GM18858 (cell line): ENCODE measurements around the gene PDS5B.
"Not testable (repeated sequence)": the region's sequence is repeated elsewhere in the genome, so short reads cannot be mapped to it uniquely, and the experiment has no call there.

Source experiments
- ATAC-seq: cut with Tn5 transposase; IDR thresholded peaks from one replicate; pipeline ENCODE4 v1.9.1; 2021; ENCODE audit not compliant: unreplicated experiment

The PDS5B gene

GRCh38 chr13:32722340-32722739 is 136.1 kb downstream of the PDS5B start:
- ATAC-seq, result no peak

DNA sequence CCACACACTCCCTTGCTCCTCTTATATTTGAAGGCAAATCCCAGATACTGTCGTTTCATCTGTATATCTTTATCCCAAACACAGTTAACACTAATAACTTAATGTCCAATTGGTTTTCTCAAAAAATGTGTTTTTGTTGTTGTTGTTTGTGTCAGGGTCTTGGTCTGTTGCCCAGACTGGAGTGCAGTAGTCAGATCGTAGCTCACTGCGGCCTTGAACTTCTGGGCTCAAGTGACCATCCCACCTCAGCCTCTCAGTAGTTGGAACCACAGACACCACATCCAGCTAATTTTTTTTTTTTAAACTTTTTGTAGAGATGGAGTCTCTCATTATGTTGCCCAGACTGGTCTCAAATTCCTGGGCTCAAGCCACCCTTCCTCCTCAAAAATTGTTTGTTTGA is 137.7 kb downstream of the PDS5B start:
- no peak for ATAC-seq

GRCh38 chr13:32726374-32727037 is 140.3 kb downstream of the PDS5B start:
- ATAC-seq, result no peak

GRCh38 chr13:32728327-32728726 is 142.1 kb downstream of the PDS5B start:
- ATAC-seq, result no peak

DNA sequence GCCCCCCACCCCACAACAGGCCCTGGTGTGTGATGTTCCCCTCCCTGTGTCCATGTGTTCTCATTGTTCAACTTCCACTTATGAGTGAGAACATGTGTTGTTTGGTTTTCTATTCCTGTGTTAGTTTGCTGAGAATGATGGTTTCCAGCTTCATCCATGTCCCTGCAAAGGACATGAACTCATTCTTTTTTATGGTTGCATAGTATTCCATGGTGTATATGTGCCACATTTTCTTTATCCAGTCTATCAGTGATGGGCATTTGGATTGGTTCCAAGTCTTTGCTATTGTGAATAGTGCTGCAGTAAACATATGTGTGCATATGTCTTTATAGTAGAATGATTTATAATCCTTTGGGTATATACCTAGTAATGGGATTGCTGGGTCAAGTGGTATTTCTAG is 142.8 kb downstream of the PDS5B start:
- ATAC-seq, result not testable (repeated sequence)

- no peak for ATAC-seq
These were observed 144.8 kb downstream of the PDS5B start for GRCh38 chr13:32731074-32731473.

- no peak for ATAC-seq
These were observed 145.3 kb downstream of the PDS5B start for GRCh38 chr13:32731576-32731975.

DNA sequence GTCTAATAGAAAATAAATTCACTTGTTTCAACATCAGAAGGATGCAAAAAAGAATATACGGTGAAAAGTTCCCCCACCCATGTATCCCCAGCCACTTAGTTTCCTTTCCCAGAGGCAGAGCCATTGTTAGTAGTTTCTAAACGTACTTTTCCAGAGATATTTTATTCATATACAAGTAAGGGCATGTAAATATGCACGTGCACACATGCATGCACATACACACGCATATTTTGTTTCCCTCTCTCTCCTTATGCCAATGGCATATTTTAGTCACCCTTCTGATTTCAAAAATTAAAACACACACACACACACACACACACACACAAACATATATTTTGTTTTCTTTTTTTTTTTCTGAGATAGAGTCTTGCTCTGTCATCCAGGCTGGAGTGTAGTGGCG is 147.4 kb downstream of the PDS5B start:
- ATAC-seq, result no peak

DNA sequence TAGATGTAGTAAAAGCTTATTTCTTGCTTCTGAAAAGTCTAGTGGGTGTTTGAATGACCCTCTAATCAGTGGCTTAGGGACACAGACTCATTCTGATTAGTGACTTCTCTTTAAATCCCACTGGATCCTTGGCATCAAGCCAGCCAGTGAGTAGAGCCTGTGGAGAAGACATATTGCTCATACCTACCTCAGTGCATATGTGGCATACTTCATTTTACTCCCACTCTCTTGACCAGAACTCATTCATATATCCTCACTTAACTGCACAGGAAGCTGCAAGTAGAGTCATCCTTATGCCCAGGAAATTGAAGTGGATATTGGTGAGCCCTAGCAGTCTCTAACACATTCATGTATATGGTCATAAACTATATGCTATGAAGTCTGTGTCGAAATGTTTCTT is 148.3 kb downstream of the PDS5B start:
- no peak for ATAC-seq

- no peak for ATAC-seq
These were observed 149.6 kb downstream of the PDS5B start for GRCh38 chr13:32735859-32736258.

DNA sequence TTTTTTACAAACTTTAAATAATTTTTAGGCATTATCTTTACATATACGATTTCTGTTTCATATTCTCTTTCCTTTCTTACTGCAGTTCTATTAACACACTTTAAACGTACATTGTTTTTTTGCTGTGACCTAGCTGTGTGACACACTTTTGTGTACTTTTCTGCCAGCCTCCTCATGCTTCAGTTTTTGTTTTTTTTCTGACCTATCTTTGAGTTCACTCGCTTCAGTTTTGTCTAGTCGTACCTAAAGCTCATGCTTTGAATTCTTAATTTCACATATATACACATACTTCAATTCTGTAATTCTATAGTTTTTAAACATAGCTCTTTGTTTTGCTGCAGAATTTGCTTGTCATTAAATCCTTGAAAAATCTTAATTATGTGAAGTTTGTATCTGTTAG is 150.4 kb downstream of the PDS5B start:
- peak; percentile 14 for ATAC-seq

DNA sequence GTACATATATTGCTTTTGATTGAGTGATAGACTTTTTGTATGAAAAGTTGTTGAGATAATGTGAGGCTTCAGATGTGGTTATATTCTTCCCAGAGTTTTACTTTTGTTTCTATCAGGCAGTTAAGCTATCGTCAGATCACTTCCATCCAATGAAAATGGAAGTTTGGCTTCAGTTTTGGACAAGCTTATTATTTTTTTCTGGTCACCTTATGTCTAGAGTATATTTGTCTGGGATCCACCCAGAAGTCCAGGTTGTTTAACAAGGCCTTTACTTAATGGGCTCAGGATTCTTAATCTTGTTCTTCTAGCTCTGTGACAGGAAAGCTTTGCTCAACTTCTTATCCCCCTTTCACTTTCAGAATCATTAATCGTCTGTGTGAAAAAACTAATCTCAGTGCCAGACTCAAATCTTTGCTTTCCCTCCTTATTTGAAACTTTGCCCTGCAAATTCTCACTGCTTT is 150.9 kb downstream of the PDS5B start:
- peak; percentile 58 for ATAC-seq

- peak; percentile 24 for ATAC-seq
These were observed 151.4 kb downstream of the PDS5B start for GRCh38 chr13:32737679-32738078.

- no peak for ATAC-seq
These were observed 159.3 kb downstream of the PDS5B start for GRCh38 chr13:32745509-32745908.

GRCh38 chr13:32746474-32746873 is 160.2 kb downstream of the PDS5B start:
- ATAC-seq, result no peak

DNA sequence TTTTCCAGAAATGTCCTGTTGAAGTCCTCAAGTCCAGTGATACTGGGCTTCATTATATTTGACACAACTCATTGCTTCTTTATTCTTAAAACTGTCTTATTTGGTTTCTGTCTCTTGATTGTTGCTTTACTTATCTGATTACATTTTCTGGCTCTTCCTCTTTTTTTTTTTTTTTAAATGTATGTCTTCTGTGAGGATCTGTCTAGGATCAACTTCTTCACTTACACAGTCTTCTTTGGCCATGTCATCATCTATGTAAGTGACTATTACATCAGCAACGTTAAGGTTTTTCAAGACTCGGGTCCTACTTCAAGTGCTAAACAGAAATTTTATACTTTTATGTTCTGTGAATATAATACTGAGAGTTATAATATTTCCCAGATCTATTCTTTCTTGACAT is 162.1 kb downstream of the PDS5B start:
- no peak for ATAC-seq

DNA sequence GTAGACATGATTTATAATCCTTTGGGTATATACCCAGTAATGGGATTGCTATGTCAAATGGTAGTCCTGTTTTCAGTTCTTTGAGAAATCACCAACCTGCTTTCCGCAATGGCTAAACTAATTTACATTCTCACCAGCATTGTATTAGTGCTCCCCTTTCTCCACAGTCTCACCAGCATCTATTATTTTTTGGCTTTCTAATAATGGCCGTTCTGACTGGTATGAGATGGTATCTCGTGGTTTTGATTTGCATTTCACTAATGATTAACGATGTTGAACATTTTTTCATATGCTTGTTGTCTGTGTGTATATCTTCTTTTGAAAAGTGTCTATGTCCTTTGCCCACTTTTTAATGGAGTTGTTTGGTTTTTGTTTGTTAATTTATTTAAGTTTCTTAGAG is 165.1 kb downstream of the PDS5B start:
- no peak for ATAC-seq

- no peak for ATAC-seq
These were observed 166.1 kb downstream of the PDS5B start for GRCh38 chr13:32752311-32752710.

DNA sequence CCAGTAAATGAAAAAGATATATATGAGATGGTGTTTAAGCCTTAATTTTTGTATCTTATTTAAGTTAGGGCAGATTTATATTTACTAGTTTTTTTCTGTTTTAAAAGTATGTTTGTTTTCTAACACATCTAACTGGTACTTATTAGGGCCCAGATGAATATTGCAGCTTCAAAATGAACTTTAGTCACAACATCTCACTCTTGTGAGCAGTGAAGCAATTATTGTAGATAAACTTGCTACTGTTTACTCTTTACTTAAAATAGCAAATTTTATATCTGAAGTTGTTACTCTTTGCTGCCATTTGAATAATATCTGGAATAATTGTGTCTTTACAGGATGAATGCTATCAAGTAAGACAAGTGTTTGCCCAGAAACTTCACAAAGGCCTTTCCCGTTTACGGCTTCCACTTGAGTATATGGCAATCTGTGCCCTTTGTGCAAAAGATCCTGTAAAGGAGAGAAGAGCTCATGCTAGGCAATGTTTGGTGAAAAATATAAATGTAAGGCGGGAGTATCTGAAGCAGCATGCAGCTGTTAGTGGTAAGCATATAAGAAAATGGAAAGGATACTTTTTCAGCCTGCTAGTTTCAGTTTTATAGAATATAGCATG is 166.8 kb downstream of the PDS5B start:
- no peak for ATAC-seq

DNA sequence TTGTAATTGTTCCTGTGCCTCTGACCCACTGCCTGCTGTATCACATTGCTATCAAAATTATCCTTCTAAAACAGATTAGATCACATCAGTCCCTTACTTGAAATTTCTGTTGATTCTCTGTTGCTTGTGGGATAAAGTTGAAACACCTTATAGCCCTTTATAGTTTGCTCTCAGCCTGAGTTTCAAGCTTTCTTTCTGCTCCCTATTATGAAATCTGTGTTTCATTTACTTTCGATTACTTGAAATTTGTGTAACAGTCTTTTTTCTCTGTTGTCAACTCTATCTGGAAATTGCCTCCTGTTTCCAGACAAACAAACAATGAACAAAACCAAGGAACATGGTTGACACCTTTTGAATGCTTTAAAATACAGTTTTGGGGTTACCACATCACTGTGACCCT is 167.9 kb downstream of the PDS5B start:
- no peak for ATAC-seq

DNA sequence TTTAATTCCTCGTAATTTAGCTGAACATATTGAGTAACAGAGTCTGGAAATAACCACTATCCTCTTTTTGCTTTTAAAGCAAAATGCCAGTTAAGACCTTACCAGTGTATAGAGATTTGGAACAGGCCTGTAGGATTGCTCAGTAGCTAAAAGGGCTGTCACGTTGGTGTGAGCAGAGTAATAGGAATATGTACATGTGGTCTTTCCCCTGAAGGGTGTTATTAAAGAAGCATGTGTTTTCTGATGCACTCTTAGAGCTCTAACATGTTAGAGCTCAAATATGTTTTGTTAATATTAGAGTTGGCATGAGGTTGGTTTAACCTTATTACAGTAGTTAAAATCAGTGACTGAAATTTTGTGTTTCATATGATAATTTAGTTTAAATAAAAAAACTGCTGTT is 172.9 kb downstream of the PDS5B start:
- ATAC-seq, result no peak

DNA sequence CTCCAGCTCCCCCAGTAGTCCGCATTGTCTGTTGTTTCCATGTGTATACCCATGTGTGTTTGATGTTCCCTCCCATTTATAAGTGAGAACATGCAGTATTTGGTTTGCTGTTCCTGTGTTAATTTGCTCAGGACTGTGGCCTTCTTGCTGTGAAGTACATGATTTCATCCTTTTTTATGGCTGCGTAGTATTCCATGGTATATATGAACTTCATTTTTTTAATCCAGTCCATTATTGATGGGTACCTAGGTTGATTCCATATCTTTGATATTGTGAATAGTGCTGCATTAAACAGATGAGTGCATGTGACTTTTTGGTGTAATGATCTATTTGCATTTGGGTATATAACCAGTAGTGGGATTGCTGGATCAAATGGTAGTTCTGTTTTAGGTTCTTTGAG is 175.2 kb downstream of the PDS5B start:
- ATAC-seq, result no peak

DNA sequence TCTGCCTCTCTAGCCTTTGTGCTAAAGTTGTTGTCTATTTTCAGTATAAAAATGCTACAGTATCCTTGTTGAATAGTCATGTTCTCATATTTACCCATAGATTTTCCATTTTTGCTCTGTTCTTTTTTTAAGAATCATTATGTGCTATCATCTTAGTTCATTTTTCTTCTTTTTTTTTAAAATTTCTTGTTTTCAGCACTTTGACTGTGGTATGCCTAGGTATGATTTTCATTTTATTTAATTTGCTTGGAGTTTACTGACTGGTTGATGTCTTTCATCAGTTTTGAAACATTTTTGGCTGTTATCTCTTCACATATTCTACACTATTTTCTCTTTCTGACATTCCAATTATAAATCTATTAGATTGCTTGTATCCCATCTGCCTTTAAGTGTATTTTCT is 192.9 kb downstream of the PDS5B start:
- ATAC-seq, result no peak
